Ovary (tissue), 9 donors: ENCODE results near the gene CHD9. TPM values are rescaled to one million over a fixed set of nuclear protein-coding genes. Genes with fewer than 3 reads are reported as not detected.

Experiments used
- DNase-seq, 5 donors: peaks; one replicate each; pipeline ENCODE4 v3.0.0-alpha.2; 2019 to 2020
- H3K27ac ChIP-seq, 2 donors: fragments of 200-600 bp; one replicate each; pipeline versions ENCODE4 v1.5.1 to v1.8.0; 2019 to 2022
- H3K27me3 ChIP-seq: fragments of 200-600 bp; one replicate; pipeline ENCODE4 v1.8.0; 2022
- H3K36me3 ChIP-seq: fragments of 200-600 bp; sonication (generic); one replicate; pipeline ENCODE4 v1.5.1; 2019
- H3K4me1 ChIP-seq: one replicate; pipeline ENCODE4 v1.8.1; 2013; ENCODE audit warnings: mild to moderate bottlenecking, moderate library complexity; ENCODE audit not compliant: insufficient read depth
- H3K4me3 ChIP-seq: fragments of 200-600 bp; sonication (generic); one replicate; pipeline ENCODE4 v1.5.1; 2017
- H3K9me3 ChIP-seq, 2 donors: fragments of 200-600 bp in 1 of 2; sonication (generic) in 1 of 2; one replicate each; pipeline versions ENCODE4 v1.5.1 to v1.8.1; 2013 to 2019; ENCODE audit warnings: mild to moderate bottlenecking in 1 of 2, moderate library complexity in 1 of 2
- EP300 ChIP-seq: sonication (generic); formaldehyde crosslinking; IDR thresholded peaks from one replicate; pipeline ENCODE4 v1.6.1; 2017; ENCODE audit warnings: antibody characterized with exemption
- POLR2A ChIP-seq: fragments of 450-650 bp; IDR thresholded peaks from one replicate; pipeline ENCODE4 v1.6.1; 2017; ENCODE audit warnings: antibody characterized with exemption, mild to moderate bottlenecking, moderate library complexity
- WGBS, 3 donors: extraction: QIAGEN DNeasy Blood & Tissue Kit in 1 of 3; methylation state at CpG; one replicate each; pipeline versions ENCODE4 v1.1.5 to v1.1.7; 2013 to 2017; 5-methylcytosine and 5-hydroxymethylcytosine counted together
- intact Hi-C, 4 donors: fragments of 100-400 bp; cut with DNase I; formaldehyde crosslinking; loops; one replicate each; pipeline versions ENCODE4 v1.11.0 to v1.15.1; 2022 to 2023
- polyA plus RNA-seq, 2 donors: library from polyadenylated mRNA; stranded (reverse); fragments of 200-250 nt in 1 of 2; fragments of 350-450 nt in 1 of 2; fragmentation: Illumina TruSeq in 1 of 2; extraction: RNeasy Lipid Tissue Mini Kit (QIAGEN cat#74804) in 1 of 2; gene quantifications; one replicate each; pipeline ENCODE4 v1.2.3, GENCODE V29; 2013 to 2014
- total RNA-seq, 7 donors: library from RNA; depleted of rRNA in 2 of 7; stranded (reverse); fragments of >200 nt in 2 of 7; fragmentation: NEBNext Ultra II Directional in 3 of 7; extraction: Animal tissue kit (Norgen Biotek cat#: 25700) in 3 of 7; gene quantifications; one replicate each; pipeline versions ENCODE4 v1.1.0 to v1.2.4, GENCODE V29; 2016 to 2023
- TF ChIP-seq, protein P1 (sequence below), 3 donors: fragments of 450-650 bp in 2 of 3; fragments of 200-600 bp in 1 of 3; IDR thresholded peaks; one replicate each; pipeline versions ENCODE4 v1.5.1 to v1.8.0; 2016 to 2022; ENCODE audit warnings: antibody characterized with exemption in 3 of 3, mild to moderate bottlenecking in 1 of 3
- donor health status: DM: no; HTN: no; CAD: no; lungs with moderate emphysema.
- donor health status: DM: no; HTN: no; CAD: no.
- donor health status: Bipolar disorder and iron deficiency.
- donor health status: DM: yes; HTN: yes; CAD: no.
- donor health status: DM: no; HTN: no; CAD: no.
- donor health status: DM: yes; HTN: yes; CAD: no.

Gene CHD9
- total and polyA plus RNA-seq, 9 donors, result 11.8 to 100 (median 84.1) TPM

DNA sequence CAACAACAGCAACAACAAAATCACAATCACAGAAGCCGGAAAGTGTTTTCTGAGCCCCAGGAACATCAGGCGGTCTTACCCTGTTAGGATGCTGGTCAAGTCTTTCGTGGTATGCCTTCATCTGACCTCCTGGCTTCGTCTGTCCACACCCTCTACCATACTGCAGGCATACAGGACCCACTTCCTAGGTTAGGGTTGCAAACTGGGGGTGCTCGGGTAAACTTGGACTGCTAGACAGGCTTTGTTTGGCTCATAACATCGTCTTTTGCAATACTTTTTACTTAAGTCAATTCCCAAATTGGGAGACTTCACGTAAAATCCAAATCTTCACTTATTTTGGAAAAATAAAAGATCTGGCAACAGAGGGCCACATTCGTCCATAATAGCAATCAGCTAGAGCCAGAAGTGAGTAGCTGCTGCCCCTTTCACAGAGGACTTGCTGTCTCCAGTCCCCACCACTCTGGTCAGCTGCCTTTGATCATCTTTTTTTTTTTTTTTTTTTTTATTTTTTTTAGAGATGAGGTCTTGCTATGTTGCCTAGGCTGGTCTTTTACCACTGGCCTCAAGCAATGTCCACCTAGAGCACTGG is 30.0 kb downstream of the CHD9 start:
- WGBS, 3 donors, result 53 to 56% (median 55%) methylated on average over 8 of the region's 8 CpGs
- no peaks in the 10 kb centered on the region for H3K27me3 ChIP-seq
- H3K36me3 ChIP-seq, result no peaks in the 10 kb centered on the region
- intact Hi-C loops, result no loop called here
- no peak overlapping the region for H3K4me3 ChIP-seq
- TF ChIP-seq, protein P1, sequence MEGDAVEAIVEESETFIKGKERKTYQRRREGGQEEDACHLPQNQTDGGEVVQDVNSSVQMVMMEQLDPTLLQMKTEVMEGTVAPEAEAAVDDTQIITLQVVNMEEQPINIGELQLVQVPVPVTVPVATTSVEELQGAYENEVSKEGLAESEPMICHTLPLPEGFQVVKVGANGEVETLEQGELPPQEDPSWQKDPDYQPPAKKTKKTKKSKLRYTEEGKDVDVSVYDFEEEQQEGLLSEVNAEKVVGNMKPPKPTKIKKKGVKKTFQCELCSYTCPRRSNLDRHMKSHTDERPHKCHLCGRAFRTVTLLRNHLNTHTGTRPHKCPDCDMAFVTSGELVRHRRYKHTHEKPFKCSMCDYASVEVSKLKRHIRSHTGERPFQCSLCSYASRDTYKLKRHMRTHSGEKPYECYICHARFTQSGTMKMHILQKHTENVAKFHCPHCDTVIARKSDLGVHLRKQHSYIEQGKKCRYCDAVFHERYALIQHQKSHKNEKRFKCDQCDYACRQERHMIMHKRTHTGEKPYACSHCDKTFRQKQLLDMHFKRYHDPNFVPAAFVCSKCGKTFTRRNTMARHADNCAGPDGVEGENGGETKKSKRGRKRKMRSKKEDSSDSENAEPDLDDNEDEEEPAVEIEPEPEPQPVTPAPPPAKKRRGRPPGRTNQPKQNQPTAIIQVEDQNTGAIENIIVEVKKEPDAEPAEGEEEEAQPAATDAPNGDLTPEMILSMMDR (IDR thresholded peaks at IDR 0.05), result no peak
- TF ChIP-seq POLR2A (no peak), EP300 (no peak)
- H3K4me1 ChIP-seq, result peaks cover 23% of the 10 kb centered on the region
- DNase-seq, result peak in 1 of 5 donors; percentile 49
- no peaks in the 10 kb centered on the region for H3K9me3 ChIP-seq
- H3K27ac ChIP-seq, result peak overlapping the region; percentile 15 to 70

DNA sequence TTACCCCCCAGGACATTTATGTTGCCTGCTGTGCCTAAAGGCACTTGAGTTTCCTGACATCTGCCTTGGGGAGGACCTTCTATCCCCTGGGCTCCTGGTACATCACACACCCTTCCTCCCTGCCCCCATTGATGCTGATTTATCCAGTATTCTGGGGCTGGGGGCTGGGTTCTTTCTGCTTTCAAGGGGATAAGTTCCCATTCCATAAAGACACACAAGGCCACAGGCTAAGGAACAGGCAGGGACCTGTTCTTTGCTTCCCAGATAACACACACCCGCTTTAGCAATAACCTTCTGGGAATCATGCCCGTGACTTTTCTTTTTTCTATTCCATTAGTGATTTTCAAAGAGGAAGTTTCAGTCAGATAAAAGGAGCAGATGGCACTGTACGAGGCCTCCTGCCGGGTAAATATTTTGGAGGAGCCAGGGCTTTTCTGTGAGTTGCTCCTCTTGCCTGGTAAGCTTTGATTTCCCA is 30.6 kb downstream of the CHD9 start:
- intact Hi-C loops, result no loop called here
- TF ChIP-seq EP300 (no peak), POLR2A (no peak)
- TF ChIP-seq, protein P1 (IDR thresholded peaks at IDR 0.05), result no peak
- Histone ChIP-seq H3K36me3 (no peaks in the 10 kb centered on the region), H3K4me1 (peaks cover 22% of the 10 kb centered on the region), H3K27me3 (no peaks in the 10 kb centered on the region), H3K4me3 (no peak overlapping the region), H3K27ac (peak overlapping the region; percentile 15 to 70), H3K9me3 (no peaks in the 10 kb centered on the region)
- WGBS, 3 donors, result 7 to 14% (median 7%) methylated on average over 4 of the region's 4 CpGs
- peak in 4 of 5 donors; percentile 33 to 59 (median 55) for DNase-seq

DNA sequence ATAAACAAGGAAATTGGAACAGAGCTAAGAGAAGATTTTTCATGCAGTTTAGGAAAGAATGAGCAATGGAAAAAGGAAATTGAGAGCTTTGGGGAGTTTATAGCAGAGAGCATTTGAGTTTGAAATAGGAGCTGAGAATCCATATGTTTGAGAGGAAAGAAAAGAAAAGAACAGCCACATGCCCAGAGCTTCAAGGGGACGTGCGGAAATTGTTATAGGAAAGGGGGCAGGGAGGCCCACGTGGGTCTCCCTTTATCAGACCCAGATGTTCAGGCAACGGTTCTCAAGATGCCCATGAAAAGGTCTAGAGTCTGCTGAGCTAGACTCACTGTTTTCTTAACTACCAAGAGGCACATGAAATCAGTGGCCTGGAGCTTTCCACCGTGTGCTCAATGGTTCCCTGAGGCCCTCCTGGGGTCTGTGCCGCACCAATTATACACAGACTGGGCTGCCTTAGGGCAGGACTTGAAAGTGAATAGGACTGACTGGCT is 31.2 kb downstream of the CHD9 start:
- WGBS, 3 donors, result 55 to 61% (median 56%) methylated on average over 6 of the region's 6 CpGs
- DNase-seq, result no peak
- Histone ChIP-seq H3K4me1 (peaks cover 23% of the 10 kb centered on the region), H3K27me3 (no peaks in the 10 kb centered on the region), H3K36me3 (no peaks in the 10 kb centered on the region), H3K9me3 (no peaks in the 10 kb centered on the region), H3K4me3 (no peak overlapping the region), H3K27ac (peak overlapping the region; percentile 12 to 70)
- no peak for TF ChIP-seq POLR2A
- no peak for TF ChIP-seq EP300
- TF ChIP-seq, protein P1 (IDR thresholded peaks at IDR 0.05), result no peak
- intact Hi-C loops, result no loop called here

DNA sequence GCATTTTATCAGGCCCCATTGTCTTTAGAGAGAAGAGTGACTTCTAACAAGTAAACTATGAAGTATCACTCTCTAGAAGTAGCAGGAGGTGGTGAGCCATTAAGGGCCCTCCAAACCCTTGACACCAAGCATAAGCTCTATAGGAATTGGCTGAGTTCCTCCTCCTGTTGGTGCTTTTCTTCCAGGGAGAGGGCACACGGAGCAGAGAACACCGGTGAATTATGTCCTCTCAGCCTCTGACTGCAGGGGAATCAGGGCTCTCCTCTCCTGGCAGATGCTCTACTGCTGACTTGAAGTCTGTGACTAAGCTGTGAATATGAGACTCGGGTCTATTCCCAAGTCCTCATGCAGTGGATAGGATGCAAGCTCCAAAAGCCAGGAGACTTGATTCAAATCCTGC is 32.3 kb downstream of the CHD9 start:
- peaks cover 24% of the 10 kb centered on the region for H3K4me1 ChIP-seq
- H3K27ac ChIP-seq, result no peak overlapping the region
- WGBS, 3 donors, result 52 to 71% (median 68%) methylated on average over 3 of the region's 3 CpGs

More for the DNA sequence above, 32.3 kb downstream of the CHD9 start:
- DNase-seq, result no peak
- H3K27me3 ChIP-seq, result no peaks in the 10 kb centered on the region
- TF ChIP-seq POLR2A, result no peak
- no peak for TF ChIP-seq EP300
- TF ChIP-seq, protein P1 (IDR thresholded peaks at IDR 0.05), result no peak
- intact Hi-C loops, result no loop called here
- H3K36me3 ChIP-seq, result no peaks in the 10 kb centered on the region
- no peak overlapping the region for H3K4me3 ChIP-seq
- no peaks in the 10 kb centered on the region for H3K9me3 ChIP-seq
